Fibroblast of the aortic adventitia (primary cell): ENCODE data around the gene ABHD5. TPM values are rescaled to one million over a fixed set of nuclear protein-coding genes. Genes with fewer than 3 reads are reported as not detected.

Experiments
- DNase-seq: peaks from one replicate; pipeline ENCODE4 v3.0.0-alpha.2; 2010; ENCODE audit warnings: low read depth
- H3K4me3 ChIP-seq: 2 replicates; pipeline ENCODE4 v1.5.1; 2011; ENCODE audit warnings: low read depth, mild to moderate bottlenecking, control low read depth, low read length, moderate library complexity
- total RNA-seq: library from RNA; depleted of rRNA; stranded (reverse); fragments of >200 nt; gene quantifications from 2 replicates; pipeline ENCODE4 v1.2.3, GENCODE V29; 2012; ENCODE audit warnings: low replicate concordance
- TF ChIP-seq, protein P1 (sequence below): IDR thresholded peaks from 2 replicates; pipeline ENCODE4 v1.5.1; 2011; ENCODE audit warnings: mild to moderate bottlenecking, low read length, control low read depth, inconsistent platforms; ENCODE audit not compliant: insufficient read depth

Gene ABHD5
- total RNA-seq, result 15.5 and 27.4 TPM in 2 replicates

DNA sequence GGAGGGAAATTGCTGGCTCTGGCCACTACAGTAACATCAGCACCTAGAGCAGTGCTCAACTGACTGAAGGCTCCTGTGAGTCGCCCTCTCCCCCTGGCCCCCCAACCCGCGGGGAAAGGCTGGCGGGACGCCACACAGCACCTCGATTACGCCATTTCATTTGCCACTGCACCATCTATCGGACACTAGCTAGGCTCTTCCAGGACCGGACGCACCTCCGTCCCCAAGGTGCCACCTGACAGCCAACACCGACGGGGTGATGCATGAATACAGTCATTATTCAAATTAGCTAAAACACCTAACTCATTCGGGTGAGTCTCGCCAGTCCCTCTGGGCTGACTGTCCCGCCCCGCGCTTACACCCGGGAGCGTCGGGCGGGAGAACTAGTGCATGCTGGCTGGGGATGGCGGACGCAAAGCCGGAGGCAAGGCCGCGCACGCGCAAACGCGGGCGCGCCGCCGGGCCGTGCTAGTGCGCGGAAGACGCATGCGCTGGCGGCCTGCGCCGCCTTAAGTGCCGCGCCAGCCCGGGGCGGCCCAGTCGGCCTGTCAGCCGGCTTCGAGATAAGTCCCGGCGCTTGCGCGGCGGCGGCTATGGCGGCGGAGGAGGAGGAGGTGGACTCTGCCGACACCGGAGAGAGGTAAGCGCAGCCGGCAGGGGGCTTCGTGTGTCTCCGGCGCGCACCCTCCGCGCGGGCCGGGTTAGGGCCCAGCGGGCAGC is at the start of gene ABHD5:
Gene ABHD5, plus strand, starts transcription at position 539 of the 720 bp plus-strand sequence. Its CDS starts 55 bp downstream, at position 594.
- peak; percentile 94 for DNase-seq
- TF ChIP-seq, protein P1, sequence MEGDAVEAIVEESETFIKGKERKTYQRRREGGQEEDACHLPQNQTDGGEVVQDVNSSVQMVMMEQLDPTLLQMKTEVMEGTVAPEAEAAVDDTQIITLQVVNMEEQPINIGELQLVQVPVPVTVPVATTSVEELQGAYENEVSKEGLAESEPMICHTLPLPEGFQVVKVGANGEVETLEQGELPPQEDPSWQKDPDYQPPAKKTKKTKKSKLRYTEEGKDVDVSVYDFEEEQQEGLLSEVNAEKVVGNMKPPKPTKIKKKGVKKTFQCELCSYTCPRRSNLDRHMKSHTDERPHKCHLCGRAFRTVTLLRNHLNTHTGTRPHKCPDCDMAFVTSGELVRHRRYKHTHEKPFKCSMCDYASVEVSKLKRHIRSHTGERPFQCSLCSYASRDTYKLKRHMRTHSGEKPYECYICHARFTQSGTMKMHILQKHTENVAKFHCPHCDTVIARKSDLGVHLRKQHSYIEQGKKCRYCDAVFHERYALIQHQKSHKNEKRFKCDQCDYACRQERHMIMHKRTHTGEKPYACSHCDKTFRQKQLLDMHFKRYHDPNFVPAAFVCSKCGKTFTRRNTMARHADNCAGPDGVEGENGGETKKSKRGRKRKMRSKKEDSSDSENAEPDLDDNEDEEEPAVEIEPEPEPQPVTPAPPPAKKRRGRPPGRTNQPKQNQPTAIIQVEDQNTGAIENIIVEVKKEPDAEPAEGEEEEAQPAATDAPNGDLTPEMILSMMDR, result peak; percentile 33
- H3K4me3 ChIP-seq, result peak within 1 kb of the TSS; percentile 86

DNA sequence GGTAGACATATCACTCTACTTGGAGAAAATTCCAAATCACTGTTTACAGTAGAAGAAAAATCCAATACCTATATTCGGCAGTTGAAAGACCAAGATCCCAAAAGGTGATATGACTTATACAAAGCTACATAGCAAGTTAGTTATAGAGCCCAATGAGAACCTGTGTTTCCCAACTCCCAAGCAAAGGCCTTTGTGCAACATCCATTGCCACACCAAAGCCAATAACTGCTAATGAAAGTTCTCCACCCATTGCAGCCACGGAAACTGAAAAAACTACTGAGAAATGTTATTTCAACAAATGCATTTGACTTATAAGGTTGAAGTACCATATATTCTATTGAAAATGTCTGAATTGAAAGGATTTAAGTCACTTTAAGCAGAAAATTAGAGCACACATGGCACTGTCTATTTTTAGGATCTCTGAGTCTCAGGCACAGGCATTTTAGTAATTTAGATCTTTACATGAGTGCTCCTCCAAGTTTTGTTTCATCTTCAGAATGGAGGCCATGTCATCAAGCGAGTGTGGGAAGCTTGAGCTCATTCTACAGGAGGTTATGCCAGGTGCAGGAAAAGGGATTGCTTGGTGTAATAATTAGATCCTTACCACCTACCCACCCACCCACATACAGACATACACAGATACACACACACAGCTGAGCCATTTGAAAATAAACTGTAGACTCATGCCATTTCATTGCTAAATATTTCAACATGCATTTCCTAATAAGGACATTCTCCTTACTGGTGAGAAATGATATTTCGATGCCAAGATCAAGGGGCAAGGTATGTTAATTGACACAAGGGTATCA is 49.2 kb upstream of the ABHD5 start:
- TF ChIP-seq, protein P1, result no peak
- no peak overlapping the region for H3K4me3 ChIP-seq
- DNase-seq, result peak; percentile 36

DNA sequence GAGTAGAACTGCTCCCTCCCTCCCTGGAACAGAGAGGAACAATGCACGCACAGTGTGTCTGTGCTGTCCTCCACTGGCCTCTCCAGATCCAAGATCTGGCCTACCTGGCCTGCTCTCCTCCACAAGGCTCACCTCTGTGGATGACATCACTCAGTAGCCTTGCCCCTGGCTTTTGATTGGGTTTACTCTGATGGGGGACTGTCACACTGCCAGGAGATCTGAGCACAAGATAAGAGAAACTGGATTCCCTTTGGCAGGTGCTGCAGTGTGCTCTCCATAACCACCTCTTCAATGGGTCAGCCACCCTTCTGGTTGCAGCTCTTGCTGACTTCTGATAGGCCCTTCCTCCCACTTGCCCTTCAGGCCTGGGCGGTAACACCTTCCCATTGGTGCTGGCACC is 46.3 kb upstream of the ABHD5 start:
- DNase-seq, result no peak
- TF ChIP-seq, protein P1, result no peak
- no peak overlapping the region for H3K4me3 ChIP-seq

DNA sequence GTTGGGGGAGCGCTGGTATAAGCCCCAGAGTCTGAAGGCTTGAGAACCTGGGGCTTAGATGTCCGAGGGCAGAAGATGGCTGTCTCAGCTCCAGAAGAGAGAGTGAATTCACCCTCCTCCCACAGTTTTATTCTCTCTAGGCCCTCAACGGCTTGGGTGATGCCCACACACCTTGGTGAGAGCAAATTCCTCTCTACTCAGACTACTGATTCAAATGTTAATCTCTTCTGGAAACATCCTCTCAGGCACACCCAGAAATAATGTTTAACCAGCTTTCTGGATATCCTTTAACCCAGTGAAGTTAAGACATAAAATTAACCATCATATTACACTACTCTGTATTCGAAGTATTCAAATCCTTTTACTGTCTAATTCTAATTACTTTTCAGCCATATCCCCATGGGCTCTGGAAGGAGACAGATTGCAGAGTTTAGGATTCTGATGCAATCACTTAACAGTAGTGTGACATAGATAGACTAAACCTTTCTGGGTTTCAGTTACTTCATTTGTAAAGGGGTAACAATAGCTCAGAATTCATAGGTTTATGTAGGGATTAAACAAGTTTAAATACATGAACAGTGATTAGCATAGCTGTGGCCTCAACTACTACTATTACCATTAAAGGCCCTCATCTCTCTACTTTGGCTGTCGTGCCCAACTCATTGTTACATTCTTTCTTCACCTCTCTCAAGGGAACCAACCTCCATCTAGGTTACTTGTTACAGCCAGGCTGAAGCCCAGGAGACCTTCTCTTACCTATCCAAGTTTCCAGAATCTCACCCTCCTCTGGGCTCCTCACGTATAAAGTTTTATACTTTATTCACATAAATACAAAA is 43.2 kb upstream of the ABHD5 start:
- TF ChIP-seq, protein P1, result no peak

DNA sequence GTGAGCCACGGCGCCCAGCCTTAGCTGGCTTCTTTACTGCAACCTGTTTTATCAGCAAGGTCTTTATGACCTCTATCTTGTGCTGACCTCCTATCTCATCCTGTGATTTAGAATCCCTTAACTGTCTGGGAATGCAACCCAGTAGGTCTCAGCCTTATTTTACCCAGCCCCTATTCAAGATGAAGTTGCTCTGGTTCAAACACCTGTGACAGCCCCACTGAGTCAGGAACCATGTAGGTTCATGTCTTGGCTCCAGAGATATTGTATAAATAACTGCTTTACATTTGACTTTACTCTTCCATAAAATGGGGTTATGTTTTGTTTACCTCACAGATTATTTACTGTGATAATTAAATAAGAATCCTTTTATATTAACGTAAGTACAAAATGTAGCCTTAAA is 41.8 kb upstream of the ABHD5 start:
- no peak overlapping the region for H3K4me3 ChIP-seq
- TF ChIP-seq, protein P1, result no peak
- no peak for DNase-seq

More for the DNA sequence above, 43.2 kb upstream of the ABHD5 start:
- peak; percentile 57 for DNase-seq
- no peak overlapping the region for H3K4me3 ChIP-seq

DNA sequence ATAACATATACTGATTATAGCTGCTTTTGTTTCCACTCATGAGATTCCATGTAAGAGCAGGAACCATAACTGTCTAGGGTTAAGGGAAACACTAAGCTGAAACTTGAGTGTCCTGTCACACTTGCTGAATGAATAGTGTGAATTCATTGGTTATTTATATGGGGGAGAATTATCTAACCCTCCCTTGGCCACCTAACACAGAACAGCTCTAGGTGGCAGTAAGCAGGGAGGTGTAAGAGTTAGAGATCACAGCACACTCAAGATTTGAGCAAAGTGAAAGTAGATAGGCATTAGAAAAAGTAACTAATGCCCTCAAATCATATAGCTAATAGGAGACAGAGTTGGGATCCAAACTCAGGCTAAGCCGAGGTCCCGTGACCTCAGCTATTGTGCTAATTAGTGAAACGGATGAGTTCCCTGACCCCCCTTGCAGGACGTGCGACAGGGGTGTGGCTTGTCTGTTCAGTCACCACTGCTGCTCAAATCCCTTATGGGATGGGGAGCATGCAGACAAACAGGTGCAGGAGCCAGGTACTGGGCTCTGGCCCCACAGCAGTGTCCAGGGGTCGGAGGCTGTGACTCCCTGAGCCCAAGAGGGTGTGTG is 41.3 kb upstream of the ABHD5 start:
- no peak overlapping the region for H3K4me3 ChIP-seq
- no peak for DNase-seq
- TF ChIP-seq, protein P1, result no peak
